Left ventricle myocardium inferior (tissue), 1 donor: ENCODE data around the gene ZSWIM1. TPM values are rescaled to one million over a fixed set of nuclear protein-coding genes. Genes with fewer than 3 reads are reported as not detected.

ENCODE experiments used
- DNase-seq: peaks from one replicate; pipeline ENCODE4 v3.0.0-alpha.2; 2020
- H3K27ac ChIP-seq: fragments of 200-600 bp; replicated peaks from 2 replicates; pipeline ENCODE4 v1.8.0; 2021
- H3K27me3 ChIP-seq: fragments of 200-600 bp; 2 replicates; pipeline ENCODE4 v1.8.0; 2021; ENCODE audit warnings: low read depth
- H3K36me3 ChIP-seq: fragments of 200-600 bp; 2 replicates; pipeline ENCODE4 v1.8.0; 2021
- H3K4me1 ChIP-seq: fragments of 200-600 bp; 2 replicates; pipeline ENCODE4 v1.8.0; 2021
- H3K4me3 ChIP-seq: fragments of 200-600 bp; 2 replicates; pipeline ENCODE4 v1.8.0; 2021; ENCODE audit warnings: mild to moderate bottlenecking, moderate library complexity
- H3K9me3 ChIP-seq: fragments of 200-600 bp; replicated peaks from 2 replicates; pipeline ENCODE4 v1.8.0; 2021
- CTCF ChIP-seq: fragments of 200-600 bp; IDR thresholded peaks from 2 replicates; pipeline ENCODE4 v1.8.0; 2021; ENCODE audit warnings: antibody characterized with exemption, mild to moderate bottlenecking, borderline replicate concordance
- intact Hi-C: fragments of 100-400 bp; cut with micrococcal nuclease; formaldehyde crosslinking; loops from one replicate; pipeline ENCODE4 v1.11.0; 2022
- total RNA-seq: library from RNA; stranded (reverse); fragmentation: NEBNext Ultra II Directional; extraction: Animal tissue kit (Norgen Biotek cat#: 25700); gene quantifications from one replicate; pipeline ENCODE4 v1.2.1, GENCODE V29; 2021
- donor health status: DM: no; HTN: yes; CAD: no; lungs with severe emphysema.

The ZSWIM1 gene
- total RNA-seq, 1 donor from 2014 or later: 11.2 TPM

DNA sequence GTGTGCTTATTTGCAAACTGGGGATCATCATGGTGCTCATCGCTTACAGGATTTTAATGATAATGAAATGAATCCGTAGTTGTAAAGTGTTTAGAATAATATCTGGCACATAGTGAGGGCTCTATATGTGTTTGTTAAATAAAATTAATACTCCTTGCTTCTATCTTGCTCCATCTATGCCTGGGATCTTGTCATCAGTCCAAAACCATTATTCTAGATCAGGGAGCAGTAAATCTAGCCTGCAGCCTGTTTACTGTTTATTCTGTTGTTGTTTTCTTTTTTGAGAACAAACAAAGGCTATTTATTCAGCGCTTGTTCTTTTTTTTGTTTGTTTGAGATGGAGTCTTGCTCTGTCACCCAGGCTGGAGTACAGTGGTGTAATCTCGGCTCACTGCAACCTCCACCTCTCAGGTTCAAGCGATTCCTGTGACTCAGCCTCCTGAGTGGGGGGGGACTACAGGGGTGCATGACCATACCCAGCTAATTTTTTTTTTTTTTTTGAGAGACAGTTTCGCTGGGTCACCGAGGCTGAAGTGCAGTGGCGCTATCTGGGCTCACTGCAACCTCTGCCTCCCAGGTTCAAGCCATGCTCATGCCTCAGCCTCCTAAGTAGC, 32.0 kb upstream of the ZSWIM1 start:
- H3K36me3 ChIP-seq: peaks cover 68% of the 10 kb centered on the region
- DNase-seq: no peak
- no peak overlapping the region for H3K4me3 ChIP-seq
- H3K4me1 ChIP-seq: peaks cover 14% of the 10 kb centered on the region
- no peak for TF ChIP-seq CTCF
- no peak overlapping the region for H3K27ac ChIP-seq
- no peaks in the 10 kb centered on the region for H3K9me3 ChIP-seq
- H3K27me3 ChIP-seq: no peaks in the 10 kb centered on the region
- intact Hi-C loops: no loop called here

- H3K4me1 ChIP-seq: peaks cover 21% of the 10 kb centered on the region
- intact Hi-C loops: no loop called here
- no peak for TF ChIP-seq CTCF
- peaks cover 64% of the 10 kb centered on the region for H3K36me3 ChIP-seq
- no peaks in the 10 kb centered on the region for H3K27me3 ChIP-seq
- H3K4me3 ChIP-seq: no peak overlapping the region
- H3K9me3 ChIP-seq: no peaks in the 10 kb centered on the region
- no peak overlapping the region for H3K27ac ChIP-seq
- DNase-seq: no peak
These were observed 30.8 kb upstream of the ZSWIM1 start for GRCh38 chr20:45850238-45850637.

- Histone ChIP-seq H3K36me3 (peaks cover 57% of the 10 kb centered on the region), H3K27ac (peak overlapping the region; percentile 27), H3K27me3 (no peaks in the 10 kb centered on the region), H3K4me1 (peaks cover 28% of the 10 kb centered on the region), H3K9me3 (no peaks in the 10 kb centered on the region), H3K4me3 (no peak overlapping the region)
- intact Hi-C loops: no loop called here
- no peak for DNase-seq
- no peak for TF ChIP-seq CTCF
These were observed 30.1 kb upstream of the ZSWIM1 start for GRCh38 chr20:45850926-45851325.

- TF ChIP-seq CTCF: no peak
- Histone ChIP-seq H3K4me3 (no peak overlapping the region), H3K36me3 (peaks cover 54% of the 10 kb centered on the region), H3K4me1 (peaks cover 34% of the 10 kb centered on the region), H3K27ac (peak overlapping the region; percentile 27), H3K9me3 (no peaks in the 10 kb centered on the region), H3K27me3 (no peaks in the 10 kb centered on the region)
- intact Hi-C loops: no loop called here
- no peak for DNase-seq
These were observed 29.5 kb upstream of the ZSWIM1 start for GRCh38 chr20:45851501-45851900.

DNA sequence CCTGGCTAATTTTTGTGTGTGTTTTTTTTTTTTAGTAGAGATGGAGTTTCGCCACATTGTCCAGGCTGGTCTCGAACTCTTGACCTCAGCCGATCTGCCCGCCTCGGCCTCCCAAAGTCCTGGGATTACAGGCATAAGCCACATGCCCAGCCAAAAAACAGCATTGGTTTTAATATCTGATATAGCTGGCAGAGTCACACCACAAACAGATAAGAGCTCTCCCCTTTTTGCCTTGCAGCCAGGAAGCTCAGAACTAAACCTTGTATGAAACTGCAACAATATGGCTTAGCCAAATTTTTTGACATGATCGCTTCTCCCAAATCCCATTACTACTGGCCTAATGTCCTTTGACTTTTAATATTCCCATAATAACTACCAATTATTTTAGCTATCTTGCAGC, 28.7 kb upstream of the ZSWIM1 start:
- H3K36me3 ChIP-seq: peaks cover 45% of the 10 kb centered on the region
- no peak for DNase-seq
- intact Hi-C loops: no loop called here
- H3K27ac ChIP-seq: no peak overlapping the region
- H3K4me1 ChIP-seq: peaks cover 40% of the 10 kb centered on the region
- H3K27me3 ChIP-seq: no peaks in the 10 kb centered on the region
- TF ChIP-seq CTCF: no peak
- H3K4me3 ChIP-seq: no peak overlapping the region
- H3K9me3 ChIP-seq: no peaks in the 10 kb centered on the region
